Activated T-helper 2 cell treated with anti-CD3 and anti-CD28 coated beads, Interferon-gamma antibody, Interleukin-2, Interleukin-4, amounts not matched to agents 10 μg/mL and 5 μg/mL and 100 μg/mL, durations not matched to agents 14 hours and 24 hours and 36 hours (primary cell): ENCODE results near the gene C3orf18. TPM values are rescaled to one million over a fixed set of nuclear protein-coding genes. Genes with fewer than 3 reads are reported as not detected.
A peak's percentile ranks its signal among the peaks of the same experiment; 100 is the strongest.

Experiments used
- DNase-seq: peaks from one replicate; pipeline ENCODE4 v3.0.0; 2021; ENCODE audit warnings: low spot score
- H3K27ac Mint-ChIP-seq: one replicate; pipeline ENCODE4 v1.8.0; 2021; ENCODE audit warnings: mixed read lengths
- H3K27me3 Mint-ChIP-seq: one replicate; pipeline ENCODE4 v1.8.0; 2021; ENCODE audit warnings: low read depth, mixed read lengths
- H3K36me3 Mint-ChIP-seq: one replicate; pipeline ENCODE4 v1.8.0; 2021; ENCODE audit warnings: low read depth, mixed read lengths
- H3K4me1 Mint-ChIP-seq: one replicate; pipeline ENCODE4 v1.8.0; 2021; ENCODE audit warnings: low read depth, mixed read lengths
- H3K4me3 Mint-ChIP-seq: one replicate; pipeline ENCODE4 v1.8.0; 2021; ENCODE audit warnings: low read depth, mild to moderate bottlenecking, moderate library complexity, mixed read lengths
- H3K9me3 Mint-ChIP-seq: one replicate; pipeline ENCODE4 v1.8.0; 2021; ENCODE audit warnings: mixed read lengths
- intact Hi-C: fragments of 100-400 bp; cut with micrococcal nuclease; formaldehyde crosslinking; loops from one replicate; pipeline ENCODE4 v1.15.1; 2023
- total RNA-seq: library from RNA; stranded (reverse); gene quantifications from 2 replicates; pipeline ENCODE4 v1.2.3, GENCODE V29; 2022

C3orf18 gene
- total RNA-seq, 1 donor from 2014 or later = 37.2 TPM

DNA sequence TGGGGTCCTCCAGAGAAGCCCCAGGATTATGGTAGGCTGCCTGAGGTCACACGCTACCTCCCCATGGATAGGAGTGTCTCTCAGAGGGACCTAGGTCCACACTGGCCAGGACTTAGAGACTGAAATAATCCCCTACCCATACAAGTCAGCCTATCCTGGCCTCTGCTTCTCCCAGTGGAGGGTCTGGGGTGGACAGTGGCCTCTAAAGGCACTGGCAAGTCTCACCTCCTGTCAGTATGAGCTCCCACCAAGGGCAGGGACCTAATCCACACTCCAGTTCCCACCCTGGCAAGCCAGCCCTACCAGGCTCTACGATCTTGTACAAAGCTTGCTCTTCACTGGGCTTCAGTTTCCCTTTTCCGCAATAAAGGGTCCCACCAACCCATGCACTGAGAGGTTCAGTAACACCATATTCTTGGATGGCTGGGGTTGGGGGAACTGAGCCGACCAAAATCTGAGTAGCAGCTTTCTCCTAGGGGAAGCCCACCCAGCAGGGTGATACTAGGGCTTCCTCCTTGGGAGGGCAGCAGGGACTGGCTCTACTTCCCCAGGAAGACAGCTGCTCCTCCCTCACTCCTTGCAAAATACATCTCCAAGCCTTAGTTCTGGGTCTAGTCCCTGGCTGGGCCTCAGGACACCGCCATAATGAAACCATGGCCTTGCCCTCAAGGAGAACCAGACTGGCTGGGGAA is 41.7 kb upstream of the C3orf18 start:
- no peak for DNase-seq
- Mint-ChIP-seq H3K4me3 (peak overlapping the region; percentile 95), H3K9me3 (no peaks in the 10 kb centered on the region), H3K27me3 (no peaks in the 10 kb centered on the region), H3K27ac (peak overlapping the region; percentile 100), H3K4me1 (peaks cover 27% of the 10 kb centered on the region), H3K36me3 (peaks cover 96% of the 10 kb centered on the region)
- intact Hi-C loops = no loop called here

DNA sequence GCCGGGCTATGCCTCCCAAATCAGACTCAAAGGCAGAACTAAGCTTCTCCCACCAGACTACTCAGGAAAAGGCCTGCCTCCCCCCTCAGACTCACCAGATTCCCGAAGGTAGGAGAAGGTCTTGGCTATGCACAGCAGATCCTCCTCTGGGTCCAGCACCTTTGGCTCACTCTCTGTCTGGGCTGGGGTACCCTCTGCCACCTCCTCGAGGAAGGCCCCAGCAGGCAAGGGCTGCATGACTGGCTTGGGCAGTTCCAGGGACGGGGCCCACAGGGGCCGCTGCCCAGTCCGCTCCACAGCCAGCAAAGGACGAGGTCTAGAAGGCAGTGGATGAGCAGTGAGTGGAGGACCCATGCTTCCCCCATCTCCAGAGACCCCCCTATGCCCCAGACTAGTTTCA is 40.7 kb upstream of the C3orf18 start:
- DNase-seq = no peak
- H3K36me3 Mint-ChIP-seq = peaks cover 97% of the 10 kb centered on the region
- intact Hi-C loops = no loop called here
- no peaks in the 10 kb centered on the region for H3K27me3 Mint-ChIP-seq
- H3K9me3 Mint-ChIP-seq = no peaks in the 10 kb centered on the region
- peak overlapping the region; percentile 100 for H3K27ac Mint-ChIP-seq
- H3K4me3 Mint-ChIP-seq = peak overlapping the region; percentile 95
- H3K4me1 Mint-ChIP-seq = peaks cover 29% of the 10 kb centered on the region

DNA sequence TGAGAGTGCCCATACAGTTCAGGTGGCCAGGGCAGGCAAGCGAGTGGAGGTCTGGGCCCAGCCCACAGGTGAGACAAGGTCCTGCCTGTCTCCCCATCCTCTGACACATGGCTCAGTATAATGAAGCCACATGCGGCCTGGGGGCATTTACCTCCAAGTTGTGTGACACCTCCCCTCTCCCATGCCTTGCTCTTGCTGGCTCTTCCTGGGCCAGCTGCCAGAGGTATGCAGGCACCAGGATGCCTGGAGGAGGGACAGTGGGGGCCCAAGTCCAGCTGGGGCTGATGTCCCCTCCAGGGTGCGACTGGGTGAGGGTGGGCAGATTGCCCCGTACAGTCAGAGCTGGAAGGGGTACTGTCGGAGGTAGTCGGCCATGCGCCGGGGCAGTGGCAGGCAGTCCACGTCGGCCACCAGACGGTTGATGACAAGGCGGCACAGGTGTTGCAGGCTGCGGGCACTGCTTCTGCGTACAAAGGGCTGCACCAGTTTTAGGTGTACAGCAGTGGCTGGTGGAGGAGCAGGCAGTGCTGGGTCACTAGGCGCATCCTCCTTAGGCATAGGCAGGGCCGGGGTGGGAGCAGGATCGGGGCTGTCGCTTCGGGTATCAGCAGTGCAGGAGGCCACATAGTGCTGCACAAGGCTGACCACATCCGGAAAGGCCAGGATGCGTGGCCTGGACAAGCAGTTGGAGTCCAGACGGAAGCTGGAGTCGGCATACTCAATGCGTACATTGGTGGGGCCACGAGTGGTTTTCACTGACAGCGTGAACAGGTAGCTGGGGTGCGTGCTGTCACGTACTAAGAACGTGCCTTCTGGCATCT is 39.9 kb upstream of the C3orf18 start:
- Mint-ChIP-seq H3K27ac (peak overlapping the region; percentile 100), H3K36me3 (peaks cover 98% of the 10 kb centered on the region), H3K27me3 (no peaks in the 10 kb centered on the region), H3K9me3 (no peaks in the 10 kb centered on the region), H3K4me3 (peak overlapping the region; percentile 95), H3K4me1 (peaks cover 37% of the 10 kb centered on the region)
- DNase-seq = no peak
- intact Hi-C loops = no loop called here

DNA sequence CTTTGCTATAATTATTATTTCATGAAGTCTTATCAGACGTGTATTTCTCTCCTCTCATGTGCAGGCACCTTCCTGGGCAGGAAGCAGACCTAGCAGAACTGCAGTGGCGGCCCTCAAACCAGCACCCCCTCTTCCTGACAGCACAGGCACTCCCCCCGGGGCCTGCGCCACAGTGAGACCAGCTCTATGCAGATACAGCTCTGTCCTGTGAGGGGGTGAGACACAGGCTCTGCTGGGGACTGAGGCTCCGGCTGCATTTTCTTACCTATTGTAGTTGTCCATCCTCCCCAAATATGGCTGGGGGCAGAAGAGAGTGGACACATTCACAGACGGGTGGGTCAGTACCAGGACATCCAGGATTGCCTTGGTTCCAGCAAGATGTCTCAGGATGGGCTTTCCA is 39.0 kb upstream of the C3orf18 start:
- Mint-ChIP-seq H3K4me1 (peaks cover 45% of the 10 kb centered on the region), H3K4me3 (peak overlapping the region; percentile 95), H3K27ac (peak overlapping the region; percentile 100), H3K9me3 (no peaks in the 10 kb centered on the region), H3K36me3 (peaks cover 95% of the 10 kb centered on the region), H3K27me3 (no peaks in the 10 kb centered on the region)
- intact Hi-C loops = no loop called here
- DNase-seq = no peak

DNA sequence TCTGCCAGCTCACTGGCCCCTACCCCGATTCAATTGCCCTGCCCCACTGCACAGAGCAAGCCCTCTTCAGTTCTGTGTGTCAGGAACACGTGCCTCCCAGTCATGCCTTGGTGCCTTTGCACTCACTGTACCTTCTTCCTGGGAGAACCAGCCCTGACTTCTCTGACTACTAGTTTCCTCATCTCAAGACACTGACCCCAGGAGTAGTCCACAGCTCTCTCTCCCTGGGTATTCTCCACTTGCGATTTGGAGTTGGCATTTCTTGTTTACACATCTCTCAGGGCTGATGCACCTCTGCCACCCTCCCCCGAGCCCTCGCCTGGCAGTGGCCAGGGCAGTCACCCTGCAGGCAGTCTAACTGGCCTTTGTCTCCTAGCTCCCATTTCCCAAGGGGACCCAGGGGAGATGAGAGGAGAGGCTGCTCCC is 38.4 kb upstream of the C3orf18 start:
- peaks cover 92% of the 10 kb centered on the region for H3K36me3 Mint-ChIP-seq
- no peaks in the 10 kb centered on the region for H3K9me3 Mint-ChIP-seq
- H3K4me3 Mint-ChIP-seq = peak overlapping the region; percentile 95
- peak overlapping the region; percentile 100 for H3K27ac Mint-ChIP-seq
- intact Hi-C loops = no loop called here
- no peak for DNase-seq
- peaks cover 52% of the 10 kb centered on the region for H3K4me1 Mint-ChIP-seq
- no peaks in the 10 kb centered on the region for H3K27me3 Mint-ChIP-seq

DNA sequence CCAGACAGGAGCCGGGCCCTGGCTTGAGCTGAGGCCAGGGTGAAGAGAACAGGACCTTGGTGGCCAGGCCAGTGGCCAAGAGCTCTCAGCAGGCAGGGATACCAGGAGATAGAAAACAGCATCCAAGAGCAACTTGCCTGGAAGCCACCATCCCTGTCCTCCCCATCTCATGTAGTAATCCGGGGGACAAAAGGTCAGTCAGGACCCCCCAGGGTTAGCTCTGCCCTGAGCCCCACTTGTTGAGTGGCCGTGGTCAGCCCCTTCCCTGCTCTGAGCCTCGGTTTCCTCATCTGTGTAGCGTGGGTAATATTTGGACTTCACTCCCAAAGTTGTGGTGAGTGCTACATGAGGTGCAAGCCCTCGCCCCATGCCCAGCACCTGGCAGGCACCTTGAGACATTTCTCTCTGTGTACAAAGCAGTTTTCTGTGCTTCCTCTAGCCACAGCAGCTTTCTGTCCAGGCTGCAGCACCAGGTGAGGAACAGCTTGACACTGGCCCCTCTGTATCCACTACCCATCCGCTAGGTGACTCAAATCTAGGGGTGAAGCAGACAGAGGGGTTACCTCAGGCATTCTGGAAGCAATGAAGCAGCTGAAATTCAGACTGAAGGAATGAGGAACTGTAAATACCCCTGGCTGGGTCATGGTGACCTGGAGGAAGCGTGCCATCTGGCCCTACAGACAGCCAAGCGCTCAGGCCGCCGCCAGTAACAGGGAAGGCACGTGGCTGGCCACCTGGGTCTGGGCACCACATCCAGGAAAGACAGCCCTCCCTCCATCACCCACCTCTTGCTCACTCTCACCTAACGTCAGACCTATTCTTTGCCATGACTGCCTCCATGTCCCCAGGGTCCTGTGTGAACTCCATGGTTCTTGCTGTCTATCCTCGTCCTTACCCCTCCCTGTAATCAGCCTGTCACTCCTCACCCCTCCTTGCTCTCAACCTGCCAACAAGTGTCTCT is 37.4 kb upstream of the C3orf18 start:
- Mint-ChIP-seq H3K36me3 (peaks cover 88% of the 10 kb centered on the region), H3K9me3 (no peaks in the 10 kb centered on the region), H3K4me3 (peak overlapping the region; percentile 95), H3K27ac (peak overlapping the region; percentile 100), H3K4me1 (peaks cover 62% of the 10 kb centered on the region), H3K27me3 (no peaks in the 10 kb centered on the region)
- intact Hi-C loops = loop anchor here (5.0 kb wide), 2 partner anchors 268 to 368 kb away; partner anchors contain the start of gene GNAI2
- DNase-seq = no peak

DNA sequence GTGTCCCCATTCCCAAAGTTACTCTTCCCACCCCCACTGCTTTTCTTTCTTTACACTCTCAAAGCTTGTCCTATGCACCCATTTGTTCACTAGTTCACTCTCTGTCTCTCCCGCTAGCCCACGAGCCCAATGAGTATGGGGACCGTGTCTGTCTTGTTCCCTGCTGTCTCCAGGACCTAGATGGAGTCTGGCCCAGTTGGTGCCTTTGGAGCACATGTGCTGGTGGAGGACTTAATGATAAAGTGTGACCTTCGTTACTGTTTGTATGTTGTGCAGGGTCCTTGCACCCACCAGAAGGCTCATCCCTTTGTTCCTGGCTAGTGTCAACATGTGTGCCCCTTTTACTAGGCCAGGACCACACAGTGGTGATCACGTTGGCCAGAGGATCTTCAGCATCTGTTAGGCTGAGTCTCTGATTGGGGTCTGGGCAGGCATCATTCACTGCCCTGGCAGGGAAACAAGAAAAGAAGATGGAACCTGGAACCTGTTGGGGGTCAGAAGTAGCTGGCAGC is 36.6 kb upstream of the C3orf18 start:
- intact Hi-C loops = loop anchor here (5.0 kb wide), 2 partner anchors 267 to 367 kb away; partner anchors contain the start of gene GNAI2
- Mint-ChIP-seq H3K4me3 (peak overlapping the region; percentile 95), H3K36me3 (peaks cover 88% of the 10 kb centered on the region), H3K27ac (peak overlapping the region; percentile 100), H3K27me3 (no peaks in the 10 kb centered on the region), H3K4me1 (peaks cover 69% of the 10 kb centered on the region), H3K9me3 (no peaks in the 10 kb centered on the region)
- DNase-seq = no peak

DNA sequence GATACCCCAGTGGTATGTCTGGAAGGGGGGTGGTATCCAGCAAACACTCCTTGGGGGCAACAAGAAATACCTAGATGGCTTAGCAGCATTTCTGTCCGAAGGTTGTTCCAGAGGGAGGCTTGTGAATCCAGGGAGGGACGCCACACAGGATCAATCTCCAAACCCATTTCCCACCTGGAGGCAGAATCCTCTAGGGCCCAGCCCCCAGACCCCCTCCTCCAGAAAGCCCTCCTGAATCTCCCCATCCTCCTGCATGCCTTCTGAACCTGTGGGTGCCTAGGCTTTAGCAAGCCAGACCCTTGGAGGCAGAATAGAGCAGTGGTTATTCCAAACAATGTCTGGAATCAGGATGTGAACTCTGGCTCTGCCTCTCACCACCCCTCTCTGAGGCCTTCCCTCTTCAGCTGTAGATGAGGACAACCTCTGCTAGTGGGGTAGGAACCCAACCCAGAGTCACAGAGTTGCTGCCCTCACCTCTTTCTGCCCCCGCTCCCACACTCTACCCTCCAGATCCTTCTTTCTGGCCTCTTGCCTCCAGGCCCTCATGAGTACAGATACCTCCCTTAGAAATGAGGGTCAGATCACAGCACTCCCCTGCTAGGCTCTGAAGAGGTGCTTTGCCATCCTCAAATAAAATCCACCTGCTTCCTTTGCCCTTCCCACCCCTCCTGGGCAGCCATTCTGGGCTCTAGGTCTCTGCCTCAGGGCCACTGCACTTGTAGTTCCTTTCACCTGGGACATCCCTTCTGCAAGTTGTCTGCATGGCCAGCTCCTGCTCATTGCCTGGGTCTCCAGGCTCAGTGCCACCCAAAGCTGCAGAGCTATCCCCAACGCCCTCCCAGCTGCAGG is 35.9 kb upstream of the C3orf18 start:
- Mint-ChIP-seq H3K27me3 (no peaks in the 10 kb centered on the region), H3K4me1 (peaks cover 75% of the 10 kb centered on the region), H3K27ac (peak overlapping the region; percentile 100), H3K4me3 (peak overlapping the region; percentile 95), H3K36me3 (peaks cover 86% of the 10 kb centered on the region), H3K9me3 (no peaks in the 10 kb centered on the region)
- no peak for DNase-seq
- intact Hi-C loops = loop anchor here (5.0 kb wide), 2 partner anchors 266 to 366 kb away; partner anchors contain the start of gene GNAI2

DNA sequence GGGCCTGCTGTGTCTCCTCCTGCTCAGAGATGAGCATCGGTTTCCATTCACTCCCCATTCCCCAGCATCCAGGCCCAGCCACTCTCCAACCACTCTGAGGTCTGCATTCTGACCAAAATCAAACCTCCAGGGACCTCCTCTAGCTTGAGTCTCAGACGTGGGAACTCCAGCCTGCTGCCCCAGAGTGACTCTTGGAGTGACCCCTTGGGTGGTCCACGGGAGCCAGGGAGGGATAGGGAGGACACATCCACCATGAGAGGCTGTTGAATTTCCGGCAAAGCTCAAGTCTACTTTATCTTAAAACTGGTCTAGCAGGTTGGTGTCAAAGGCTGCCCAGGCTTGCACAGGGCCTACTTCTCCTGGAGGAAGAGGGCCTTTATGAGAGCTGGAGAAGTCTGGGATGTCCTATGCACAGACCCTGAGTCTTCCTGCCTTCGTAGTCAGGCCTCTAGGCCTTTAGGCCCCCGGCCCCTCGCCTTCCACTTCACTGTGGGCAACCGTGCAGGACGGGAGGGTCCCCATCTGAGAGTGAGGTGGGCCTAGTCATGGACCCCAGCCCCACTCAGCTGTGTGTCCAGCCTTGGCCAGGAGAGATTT is 35.1 kb upstream of the C3orf18 start:
- Mint-ChIP-seq H3K4me3 (peak overlapping the region; percentile 74), H3K4me1 (peaks cover 82% of the 10 kb centered on the region), H3K27me3 (no peaks in the 10 kb centered on the region), H3K36me3 (peaks cover 86% of the 10 kb centered on the region), H3K27ac (peak overlapping the region; percentile 100), H3K9me3 (no peaks in the 10 kb centered on the region)
- DNase-seq = no peak
- intact Hi-C loops = loop anchor here (5.0 kb wide), 2 partner anchors 265 to 365 kb away; partner anchors contain the start of gene GNAI2

DNA sequence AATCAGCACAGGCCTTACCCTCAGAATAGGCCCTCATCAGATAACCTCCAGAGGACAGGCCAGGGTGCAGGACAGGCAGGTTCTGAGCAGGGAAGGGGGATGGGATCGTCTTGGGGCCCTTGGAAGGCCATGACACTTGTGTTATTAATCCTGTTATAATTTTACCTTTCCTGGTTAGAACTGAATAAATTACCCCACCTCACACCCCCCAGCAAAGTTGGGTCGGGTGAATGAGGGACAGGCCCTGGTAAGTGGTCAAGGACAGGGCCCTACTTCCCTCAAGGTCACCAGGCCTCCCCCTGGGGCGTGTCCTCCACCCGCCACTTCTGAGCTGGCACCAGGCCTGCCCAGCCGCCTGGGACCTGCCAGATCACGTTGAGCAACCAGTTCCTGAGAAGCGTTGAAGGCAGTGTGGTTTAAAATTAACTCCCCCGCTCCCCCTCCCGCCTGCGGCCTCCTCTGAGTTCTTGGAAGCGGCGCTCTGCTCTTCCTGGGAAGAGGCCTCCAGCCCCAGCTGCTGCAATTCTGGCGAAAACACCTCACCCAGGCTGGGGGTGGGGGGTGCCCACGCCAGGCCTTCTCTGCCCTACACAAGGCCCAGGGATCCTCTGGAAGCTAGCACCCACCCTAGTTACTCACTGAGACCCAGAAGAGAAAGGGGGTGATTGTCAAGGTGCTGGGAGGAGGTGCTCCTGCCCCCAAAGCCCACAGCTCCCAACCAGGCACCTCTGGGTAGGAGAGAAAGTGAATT is 33.5 kb upstream of the C3orf18 start:
- Mint-ChIP-seq H3K4me3 (peak overlapping the region; percentile 74), H3K27ac (peak overlapping the region; percentile 100), H3K9me3 (no peaks in the 10 kb centered on the region), H3K27me3 (no peaks in the 10 kb centered on the region), H3K4me1 (peaks cover 81% of the 10 kb centered on the region), H3K36me3 (peaks cover 69% of the 10 kb centered on the region)
- peak; percentile 80 for DNase-seq
- intact Hi-C loops = loop anchor here (1.0 to 5.0 kb wide), 6 partner anchors 11 to 364 kb away; partner anchors contain the start of gene GNAI2
